H9 (cell line): ENCODE results near the gene KCNMA1. TPM values are rescaled to one million over a fixed set of nuclear protein-coding genes. Genes with fewer than 3 reads are reported as not detected.

ENCODE experiments used
- DNase-seq: peaks from one replicate; pipeline ENCODE4 v3.0.0-alpha.2; 2017
- H2AFZ ChIP-seq: one replicate; pipeline ENCODE4 v1.6.1; 2013; ENCODE audit warnings: mild to moderate bottlenecking, low read length, control low read depth, moderate library complexity
- H2AK5ac ChIP-seq: 2 replicates; pipeline ENCODE4 v1.6.1; 2013; ENCODE audit warnings: low read length, control low read depth, mixed read lengths; ENCODE audit not compliant: insufficient read length
- H2BK120ac ChIP-seq: one replicate; pipeline ENCODE4 v1.6.1; 2013; ENCODE audit warnings: low read depth, mild to moderate bottlenecking, low read length, control low read depth, inconsistent platforms; ENCODE audit not compliant: poor library complexity, severe bottlenecking
- H2BK12ac ChIP-seq: 2 replicates; pipeline ENCODE4 v1.6.1; 2013; ENCODE audit warnings: low read length, control low read depth, mixed read lengths, low read depth; ENCODE audit not compliant: insufficient read length
- H2BK15ac ChIP-seq: 2 replicates; pipeline ENCODE4 v1.6.1; 2013; ENCODE audit warnings: low read depth, low read length, control low read depth
- H2BK20ac ChIP-seq: one replicate; pipeline ENCODE4 v1.6.1; 2013; ENCODE audit warnings: low read depth, mild to moderate bottlenecking, low read length, control low read depth, inconsistent platforms; ENCODE audit not compliant: poor library complexity, severe bottlenecking
- H2BK5ac ChIP-seq: 2 replicates; pipeline ENCODE4 v1.6.1; 2013; ENCODE audit warnings: low read length, control low read depth, mixed read lengths; ENCODE audit not compliant: insufficient read length
- H3K14ac ChIP-seq: 2 replicates; pipeline ENCODE4 v1.6.1; 2013; ENCODE audit warnings: low read length, control low read depth; ENCODE audit not compliant: insufficient read depth
- H3K18ac ChIP-seq: 2 replicates; pipeline ENCODE4 v1.6.1; 2013; ENCODE audit warnings: low read depth, mild to moderate bottlenecking, mixed read lengths, low read length, control low read depth; ENCODE audit not compliant: insufficient read length
- H3K23ac ChIP-seq: 2 replicates; pipeline ENCODE4 v1.6.1; 2013; ENCODE audit warnings: low read length, control low read depth, mixed read lengths, low read depth; ENCODE audit not compliant: insufficient read length
- H3K23me2 ChIP-seq: 2 replicates; pipeline ENCODE4 v1.6.1; 2013; ENCODE audit warnings: low read depth, mild to moderate bottlenecking, mixed read lengths, low read length, control low read depth; ENCODE audit not compliant: insufficient read length, poor library complexity, severe bottlenecking
- H3K27ac ChIP-seq: 2 replicates; pipeline ENCODE4 v1.5.1; 2013; ENCODE audit warnings: low read length, control low read depth, mixed read lengths, low read depth; ENCODE audit not compliant: insufficient read length
- H3K27me3 ChIP-seq: 2 replicates; pipeline ENCODE4 v1.6.1; 2013; ENCODE audit warnings: low read length, control low read depth, inconsistent platforms; ENCODE audit not compliant: insufficient read depth
- H3K4ac ChIP-seq: 2 replicates; pipeline ENCODE4 v1.6.1; 2013; ENCODE audit warnings: low read depth, mild to moderate bottlenecking, control low read depth, inconsistent platforms, low read length, moderate library complexity
- H3K4me1 ChIP-seq: 2 replicates; pipeline ENCODE4 v1.6.1; 2013; ENCODE audit warnings: low read length, control low read depth, inconsistent platforms; ENCODE audit not compliant: insufficient read depth
- H3K4me2 ChIP-seq: 2 replicates; pipeline ENCODE4 v1.6.1; 2013; ENCODE audit warnings: low read length, control low read depth, mixed read lengths; ENCODE audit not compliant: insufficient read length, insufficient read depth
- H3K56ac ChIP-seq: 2 replicates; pipeline ENCODE4 v1.6.1; 2013; ENCODE audit warnings: low read depth, mild to moderate bottlenecking, mixed read lengths, low read length, control low read depth; ENCODE audit not compliant: insufficient read length
- H3K79me1 ChIP-seq: 2 replicates; pipeline ENCODE4 v1.6.1; 2013; ENCODE audit warnings: low read depth, mild to moderate bottlenecking, moderate library complexity, low read length, control low read depth, inconsistent platforms; ENCODE audit not compliant: insufficient read depth, poor library complexity, severe bottlenecking
- H3K79me2 ChIP-seq: 2 replicates; pipeline ENCODE4 v1.6.1; 2013; ENCODE audit warnings: low read length, control low read depth, inconsistent platforms; ENCODE audit not compliant: insufficient read depth
- H3K9ac ChIP-seq: 2 replicates; pipeline ENCODE4 v1.6.1; 2013; ENCODE audit warnings: low read length, control low read depth, mixed read lengths; ENCODE audit not compliant: insufficient read length; ENCODE audit errors: extremely low read depth
- H3K9me3 ChIP-seq: one replicate; pipeline ENCODE4 v1.6.1; 2013; ENCODE audit warnings: low read depth, low read length, inconsistent platforms; ENCODE audit not compliant: control insufficient read depth
- H3T11ph ChIP-seq: one replicate; pipeline ENCODE4 v1.6.1; 2013; ENCODE audit warnings: mild to moderate bottlenecking, low read length, control low read depth, inconsistent platforms
- H4K20me1 ChIP-seq: one replicate; pipeline ENCODE4 v1.6.1; 2013; ENCODE audit not compliant: control insufficient read depth, insufficient read length, insufficient read depth
- H4K5ac ChIP-seq: 2 replicates; pipeline ENCODE4 v1.6.1; 2013; ENCODE audit warnings: low read depth, mild to moderate bottlenecking, mixed read lengths, low read length, control low read depth; ENCODE audit not compliant: insufficient read length
- H4K8ac ChIP-seq: replicated peaks from 2 replicates; pipeline ENCODE4 v1.6.1; 2013; ENCODE audit warnings: low read length, control low read depth, mixed read lengths, low read depth; ENCODE audit not compliant: insufficient read length
- H4K91ac ChIP-seq: 2 replicates; pipeline ENCODE4 v1.6.1; 2013; ENCODE audit warnings: low read depth, mild to moderate bottlenecking, moderate library complexity, mixed read lengths, low read length, control low read depth; ENCODE audit not compliant: insufficient read length
- H3K27ac Mint-ChIP-seq, 3 experiments: 2 replicates in 2 of 3; 3 replicates in 1 of 3; pipeline ENCODE4 v1.8.0; 2020 to 2021; ENCODE audit warnings: mixed read lengths in 3 of 3, mild to moderate bottlenecking in 1 of 3, moderate library complexity in 1 of 3
- H3K27me3 Mint-ChIP-seq: 2 replicates; pipeline ENCODE4 v1.8.0; 2021; ENCODE audit warnings: low read depth, mild to moderate bottlenecking, moderate library complexity, mixed read lengths
- H3K36me3 Mint-ChIP-seq, 3 experiments: 2 replicates in 2 of 3; 3 replicates in 1 of 3; pipeline ENCODE4 v1.8.0; 2020 to 2021; ENCODE audit warnings: low read depth in 3 of 3, mixed read lengths in 3 of 3; ENCODE audit not compliant: insufficient read depth in 1 of 3
- H3K4me1 Mint-ChIP-seq, 2 experiments: 2 replicates each; pipeline ENCODE4 v1.8.0; 2020; ENCODE audit warnings: mixed read lengths in 2 of 2
- H3K4me3 Mint-ChIP-seq, 2 experiments: 2 replicates in 1 of 2; 3 replicates in 1 of 2; pipeline ENCODE4 v1.8.0; 2020 to 2021; ENCODE audit warnings: mild to moderate bottlenecking in 2 of 2, mixed read lengths in 2 of 2, moderate library complexity in 1 of 2
- H3K9me3 Mint-ChIP-seq, 2 experiments: 2 replicates in 1 of 2; 3 replicates in 1 of 2; pipeline ENCODE4 v1.8.0; 2020; ENCODE audit warnings: mild to moderate bottlenecking in 2 of 2, mixed read lengths in 2 of 2, moderate library complexity in 1 of 2
- CTCF ChIP-seq: fragments of 200-600 bp; sonication (generic); conservative IDR thresholded peaks from 3 replicates; pipeline ENCODE4 v1.8.0; 2021; ENCODE audit warnings: antibody characterized with exemption, mild to moderate bottlenecking
- WGBS: extraction: QIAGEN DNeasy Blood & Tissue Kit; methylation state at CpG from one replicate; pipeline ENCODE4 v1.1.7; 2013; ENCODE audit warnings: missing lambda C conversion rate, low lambda C conversion rate, mixed read lengths; ENCODE audit not compliant: insufficient read length; ENCODE audit errors: extremely low coverage; 5-methylcytosine and 5-hydroxymethylcytosine counted together
- total RNA-seq: library from RNA; stranded (reverse); gene quantifications from 2 replicates; pipeline ENCODE4 v1.2.1, GENCODE V29; 2021

Gene KCNMA1
- total RNA-seq, 1 experiment from 2014 or later = 2.0 TPM

GRCh38 chr10:76874176-76874575 is 763.4 kb downstream of the KCNMA1 start:
- H2BK20ac ChIP-seq = no peak overlapping the region
- H3K79me1 ChIP-seq = no peaks in the 10 kb centered on the region
- no peak overlapping the region for H2BK5ac ChIP-seq
- no peak overlapping the region for H4K8ac ChIP-seq
- no peak overlapping the region for H3K4ac ChIP-seq
- H4K20me1 ChIP-seq = no peaks in the 10 kb centered on the region
- no peak overlapping the region for H2BK12ac ChIP-seq
- no peak overlapping the region for H2AK5ac ChIP-seq
- peaks cover 3% of the 10 kb centered on the region; the same call in 1 of the 2 replicates for H3K27me3 Mint-ChIP-seq
- no peak overlapping the region for H2BK15ac ChIP-seq
- no peak for TF ChIP-seq CTCF
- no CpG with 5 or more reads among the region's 1 CpG for whole genome bisulfite sequencing
- no peak overlapping the region for H2AFZ ChIP-seq
- H3K27me3 ChIP-seq = no peaks in the 10 kb centered on the region
- H3K14ac ChIP-seq = no peak overlapping the region
- no peaks in the 10 kb centered on the region for H3K9me3 ChIP-seq
- H3K27ac Mint-ChIP-seq = no peak overlapping the region
- H3K23me2 ChIP-seq = no peaks in the 10 kb centered on the region
- DNase-seq = no peak
- H3T11ph ChIP-seq = no peak overlapping the region
- H4K5ac ChIP-seq = no peak overlapping the region
- no peaks in the 10 kb centered on the region for H3K79me2 ChIP-seq
- H3K9ac ChIP-seq = no peak overlapping the region
- no peak overlapping the region for H3K23ac ChIP-seq
- H4K91ac ChIP-seq = no peak overlapping the region
- peaks cover 0 to 3% of the 10 kb centered on the region in 2 experiments; a peak in 3 of 4 replicates for H3K4me1 Mint-ChIP-seq
- no peak overlapping the region for H3K56ac ChIP-seq
- H3K36me3 Mint-ChIP-seq = no peaks in the 10 kb centered on the region
- no peaks in the 10 kb centered on the region for H3K9me3 Mint-ChIP-seq
- no peak overlapping the region for H3K18ac ChIP-seq
- H3K4me2 ChIP-seq = no peak overlapping the region
- no peak overlapping the region for H3K4me3 Mint-ChIP-seq
- no peak overlapping the region for H2BK120ac ChIP-seq
- no peaks in the 10 kb centered on the region for H3K4me1 ChIP-seq
- no peak overlapping the region for H3K27ac ChIP-seq
